ENCODE measurements around the gene ANO2.

- TF ChIP-seq CTCF (conservative IDR thresholded peaks at IDR 0.05; ENCODE audit: low read depth, low read length) (no peak), EZH2 (IDR thresholded peaks at IDR 0.05; ENCODE audit: low read length, unreplicated experiment) (no peak)
Observed at GRCh38 chr12:5624486-5625272, 320.4 kb downstream of the ANO2 start.
